ENCODE measurements around the gene ZBTB20. TPM values are rescaled to one million over a fixed set of nuclear protein-coding genes. Genes with fewer than 3 reads are reported as not detected.

The ZBTB20 gene
- polyA plus RNA-seq, 4 donors = 0.27 to 2.2 (median 1.3) TPM

- no peak for DNase-seq
These were observed 710.9 kb downstream of the ZBTB20 start for GRCh38 chr3:114436182-114436581.

GRCh38 chr3:114435386-114436115 lies 711.5 kb downstream of the ZBTB20 start:
- FAIRE-seq (no peak), DNase-seq (no peak)
- Histone ChIP-seq H3K27me3 (ENCODE audit: control insufficient read depth in 3 of 3, insufficient read depth in 3 of 3, low read length in 3 of 3) (no peaks in the 10 kb centered on the region), H3K9me3 (ENCODE audit: control insufficient read depth in 2 of 2, insufficient read depth in 1 of 2, low read depth in 1 of 2, low read length in 1 of 2) (no peaks in the 10 kb centered on the region), H3K36me3 (ENCODE audit: control insufficient read depth in 3 of 3, insufficient read depth in 2 of 3, low read depth in 1 of 3, low read length in 3 of 3) (no peaks in the 10 kb centered on the region), H3K4me3 (ENCODE audit: low read depth in 1 of 3, low read length in 3 of 3) (no peak overlapping the region), H3K27ac (ENCODE audit: low read depth in 1 of 3, low read length in 2 of 3) (no peak overlapping the region), H3K4me1 (ENCODE audit: control insufficient read depth in 3 of 3, insufficient read depth in 2 of 3, low read depth in 1 of 3, low read length in 2 of 3) (no peaks in the 10 kb centered on the region)
- 88 to 90% (median 89%) methylated on average over 5 of the region's 5 CpGs for WGBS, 3 donors

More at GRCh38 chr3:114436182-114436581, 710.9 kb downstream of the ZBTB20 start:
- Histone ChIP-seq H3K9me3 (ENCODE audit: control insufficient read depth in 2 of 2, insufficient read depth in 1 of 2, low read depth in 1 of 2, low read length in 1 of 2) (no peaks in the 10 kb centered on the region), H3K27me3 (ENCODE audit: control insufficient read depth in 3 of 3, insufficient read depth in 3 of 3, low read length in 3 of 3) (no peaks in the 10 kb centered on the region), H3K4me3 (ENCODE audit: low read depth in 1 of 3, low read length in 3 of 3) (no peak overlapping the region), H3K27ac (ENCODE audit: low read depth in 1 of 3, low read length in 2 of 3) (no peak overlapping the region), H3K36me3 (ENCODE audit: control insufficient read depth in 3 of 3, insufficient read depth in 2 of 3, low read depth in 1 of 3, low read length in 3 of 3) (no peaks in the 10 kb centered on the region), H3K4me1 (ENCODE audit: control insufficient read depth in 3 of 3, insufficient read depth in 2 of 3, low read depth in 1 of 3, low read length in 2 of 3) (no peaks in the 10 kb centered on the region)
- 67 to 91% (median 89%) methylated on average over 2 of the region's 2 CpGs for WGBS, 3 donors
- no peak for FAIRE-seq

GRCh38 chr3:114432310-114432709 lies 714.8 kb downstream of the ZBTB20 start:
- no peaks in the 10 kb centered on the region for H3K9me3 ChIP-seq (ENCODE audit: control insufficient read depth in 2 of 2, insufficient read depth in 1 of 2, low read depth in 1 of 2, low read length in 1 of 2)
- no peak overlapping the region for H3K4me3 ChIP-seq (ENCODE audit: low read depth in 1 of 3, low read length in 3 of 3)
- H3K27me3 ChIP-seq (ENCODE audit: control insufficient read depth in 3 of 3, insufficient read depth in 3 of 3, low read length in 3 of 3) = no peaks in the 10 kb centered on the region
- WGBS, 3 donors = 93 to 96% (median 94%) methylated on average over 2 of the region's 2 CpGs
- no peak for DNase-seq
- no peaks in the 10 kb centered on the region for H3K4me1 ChIP-seq (ENCODE audit: control insufficient read depth in 3 of 3, insufficient read depth in 2 of 3, low read depth in 1 of 3, low read length in 2 of 3)
- no peak for FAIRE-seq
- H3K36me3 ChIP-seq (ENCODE audit: control insufficient read depth in 3 of 3, insufficient read depth in 2 of 3, low read depth in 1 of 3, low read length in 3 of 3) = no peaks in the 10 kb centered on the region
- no peak overlapping the region for H3K27ac ChIP-seq (ENCODE audit: low read depth in 1 of 3, low read length in 2 of 3)

GRCh38 chr3:114428044-114428595 lies 719.0 kb downstream of the ZBTB20 start:
- no peak for FAIRE-seq
- DNase-seq = no peak
- Histone ChIP-seq H3K27ac (ENCODE audit: low read depth in 1 of 3, low read length in 2 of 3) (no peak overlapping the region), H3K36me3 (ENCODE audit: control insufficient read depth in 3 of 3, insufficient read depth in 2 of 3, low read depth in 1 of 3, low read length in 3 of 3) (no peaks in the 10 kb centered on the region), H3K4me1 (ENCODE audit: control insufficient read depth in 3 of 3, insufficient read depth in 2 of 3, low read depth in 1 of 3, low read length in 2 of 3) (no peaks in the 10 kb centered on the region), H3K4me3 (ENCODE audit: low read depth in 1 of 3, low read length in 3 of 3) (no peak overlapping the region), H3K27me3 (ENCODE audit: control insufficient read depth in 3 of 3, insufficient read depth in 3 of 3, low read length in 3 of 3) (no peaks in the 10 kb centered on the region), H3K9me3 (ENCODE audit: control insufficient read depth in 2 of 2, insufficient read depth in 1 of 2, low read depth in 1 of 2, low read length in 1 of 2) (no peaks in the 10 kb centered on the region)
- WGBS, 3 donors = 90 to 92% (median 90%) methylated on average over 5 of the region's 5 CpGs

GRCh38 chr3:114427285-114428043 lies 719.6 kb downstream of the ZBTB20 start:
- Histone ChIP-seq H3K27me3 (ENCODE audit: control insufficient read depth in 3 of 3, insufficient read depth in 3 of 3, low read length in 3 of 3) (no peaks in the 10 kb centered on the region), H3K27ac (ENCODE audit: low read depth in 1 of 3, low read length in 2 of 3) (no peak overlapping the region), H3K9me3 (ENCODE audit: control insufficient read depth in 2 of 2, insufficient read depth in 1 of 2, low read depth in 1 of 2, low read length in 1 of 2) (no peaks in the 10 kb centered on the region), H3K4me1 (ENCODE audit: control insufficient read depth in 3 of 3, insufficient read depth in 2 of 3, low read depth in 1 of 3, low read length in 2 of 3) (no peaks in the 10 kb centered on the region), H3K4me3 (ENCODE audit: low read depth in 1 of 3, low read length in 3 of 3) (no peak overlapping the region), H3K36me3 (ENCODE audit: control insufficient read depth in 3 of 3, insufficient read depth in 2 of 3, low read depth in 1 of 3, low read length in 3 of 3) (no peaks in the 10 kb centered on the region)
- WGBS, 3 donors = 89 to 92% (median 90%) methylated on average over 8 of the region's 8 CpGs
- FAIRE-seq (no peak), DNase-seq (no peak)

GRCh38 chr3:114424337-114424736 lies 722.8 kb downstream of the ZBTB20 start:
- Histone ChIP-seq H3K27me3 (ENCODE audit: control insufficient read depth in 3 of 3, insufficient read depth in 3 of 3, low read length in 3 of 3) (no peaks in the 10 kb centered on the region), H3K4me3 (ENCODE audit: low read depth in 1 of 3, low read length in 3 of 3) (no peak overlapping the region), H3K4me1 (ENCODE audit: control insufficient read depth in 3 of 3, insufficient read depth in 2 of 3, low read depth in 1 of 3, low read length in 2 of 3) (no peaks in the 10 kb centered on the region), H3K36me3 (ENCODE audit: control insufficient read depth in 3 of 3, insufficient read depth in 2 of 3, low read depth in 1 of 3, low read length in 3 of 3) (no peaks in the 10 kb centered on the region), H3K27ac (ENCODE audit: low read depth in 1 of 3, low read length in 2 of 3) (no peak overlapping the region), H3K9me3 (ENCODE audit: control insufficient read depth in 2 of 2, insufficient read depth in 1 of 2, low read depth in 1 of 2, low read length in 1 of 2) (no peaks in the 10 kb centered on the region)
- FAIRE-seq (no peak), DNase-seq (no peak)
- 79 to 83% (median 82%) methylated on average over 8 of the region's 8 CpGs for WGBS, 3 donors

GRCh38 chr3:114421204-114421603 lies 725.9 kb downstream of the ZBTB20 start:
- H3K4me1 ChIP-seq (ENCODE audit: control insufficient read depth in 3 of 3, insufficient read depth in 2 of 3, low read depth in 1 of 3, low read length in 2 of 3) = no peaks in the 10 kb centered on the region
- no peaks in the 10 kb centered on the region for H3K27me3 ChIP-seq (ENCODE audit: control insufficient read depth in 3 of 3, insufficient read depth in 3 of 3, low read length in 3 of 3)
- no peaks in the 10 kb centered on the region for H3K9me3 ChIP-seq (ENCODE audit: control insufficient read depth in 2 of 2, insufficient read depth in 1 of 2, low read depth in 1 of 2, low read length in 1 of 2)
- peak in 1 of 2 donors; percentile 6 for DNase-seq
- no peak overlapping the region for H3K27ac ChIP-seq (ENCODE audit: low read depth in 1 of 3, low read length in 2 of 3)
- H3K4me3 ChIP-seq (ENCODE audit: low read depth in 1 of 3, low read length in 3 of 3) = no peak overlapping the region
- 46 to 64% (median 60%) methylated on average over 7 of the region's 7 CpGs for WGBS, 3 donors
- H3K36me3 ChIP-seq (ENCODE audit: control insufficient read depth in 3 of 3, insufficient read depth in 2 of 3, low read depth in 1 of 3, low read length in 3 of 3) = no peaks in the 10 kb centered on the region
- no peak for FAIRE-seq

- H3K27me3 ChIP-seq (ENCODE audit: control insufficient read depth in 3 of 3, insufficient read depth in 3 of 3, low read length in 3 of 3) = no peaks in the 10 kb centered on the region
- WGBS, 3 donors = 74 to 83% (median 76%) methylated on average over 3 of the region's 3 CpGs
- FAIRE-seq (no peak), DNase-seq (no peak)
- H3K27ac ChIP-seq (ENCODE audit: low read depth in 1 of 3, low read length in 2 of 3) = no peak overlapping the region
- H3K9me3 ChIP-seq (ENCODE audit: control insufficient read depth in 2 of 2, insufficient read depth in 1 of 2, low read depth in 1 of 2, low read length in 1 of 2) = no peaks in the 10 kb centered on the region
- H3K4me1 ChIP-seq (ENCODE audit: control insufficient read depth in 3 of 3, insufficient read depth in 2 of 3, low read depth in 1 of 3, low read length in 2 of 3) = no peaks in the 10 kb centered on the region
- H3K36me3 ChIP-seq (ENCODE audit: control insufficient read depth in 3 of 3, insufficient read depth in 2 of 3, low read depth in 1 of 3, low read length in 3 of 3) = no peaks in the 10 kb centered on the region
- H3K4me3 ChIP-seq (ENCODE audit: low read depth in 1 of 3, low read length in 3 of 3) = no peak overlapping the region
These were observed 727.0 kb downstream of the ZBTB20 start for GRCh38 chr3:114420072-114420471.
